Measurements from ENCODE around the gene SERPINE3.

Gene SERPINE3

GRCh38 chr13:51339354-51339753 is at the start of gene SERPINE3:
TSS of gene SERPINE3 (plus strand) at chr13:51339691. CDS start at chr13:51341092, 1,401 bp downstream.
- no peak for DNase-seq (ENCODE audit: low spot score)

GRCh38 chr13:51291341-51291740 is 48.1 kb upstream of the SERPINE3 start:
- no peak for DNase-seq (ENCODE audit: low spot score)

- no peak for DNase-seq (ENCODE audit: low spot score)
Measured at GRCh38 chr13:51292000-51292565, 47.4 kb upstream of the SERPINE3 start.

GRCh38 chr13:51297556-51297955 is 41.9 kb upstream of the SERPINE3 start:
- DNase-seq (ENCODE audit: low spot score): no peak

- no peak for DNase-seq (ENCODE audit: low spot score)
Measured at GRCh38 chr13:51298812-51299211, 40.7 kb upstream of the SERPINE3 start.

- DNase-seq (ENCODE audit: low spot score): no peak
Measured at GRCh38 chr13:51303063-51303552, 36.4 kb upstream of the SERPINE3 start.

GRCh38 chr13:51303882-51304281 is 35.6 kb upstream of the SERPINE3 start:
- DNase-seq (ENCODE audit: low spot score): no peak

GRCh38 chr13:51305271-51305967 is 34.1 kb upstream of the SERPINE3 start:
- DNase-seq (ENCODE audit: low spot score): no peak

GRCh38 chr13:51308781-51309180 is 30.7 kb upstream of the SERPINE3 start:
- DNase-seq (ENCODE audit: low spot score): no peak

GRCh38 chr13:51311231-51311630 is 28.3 kb upstream of the SERPINE3 start:
- DNase-seq (ENCODE audit: low spot score): no peak

- no peak for DNase-seq (ENCODE audit: low spot score)
Measured at GRCh38 chr13:51311957-51312520, 27.5 kb upstream of the SERPINE3 start.

GRCh38 chr13:51313619-51314018 is 25.9 kb upstream of the SERPINE3 start:
- no peak for DNase-seq (ENCODE audit: low spot score)

GRCh38 chr13:51317262-51317661 is 22.2 kb upstream of the SERPINE3 start:
- DNase-seq (ENCODE audit: low spot score): no peak

- no peak for DNase-seq (ENCODE audit: low spot score)
Measured at GRCh38 chr13:51318015-51318414, 21.5 kb upstream of the SERPINE3 start.

GRCh38 chr13:51318876-51319275 is 20.6 kb upstream of the SERPINE3 start:
- DNase-seq (ENCODE audit: low spot score): no peak

GRCh38 chr13:51321836-51322235 is 17.7 kb upstream of the SERPINE3 start:
- DNase-seq (ENCODE audit: low spot score): no peak

GRCh38 chr13:51322826-51323225 is 16.7 kb upstream of the SERPINE3 start:
- no peak for DNase-seq (ENCODE audit: low spot score)

GRCh38 chr13:51323824-51324511 is 15.5 kb upstream of the SERPINE3 start:
- DNase-seq (ENCODE audit: low spot score): no peak

- no peak for DNase-seq (ENCODE audit: low spot score)
Measured at GRCh38 chr13:51324714-51325420, 14.6 kb upstream of the SERPINE3 start.

GRCh38 chr13:51325837-51326236 is 13.7 kb upstream of the SERPINE3 start:
- no peak for DNase-seq (ENCODE audit: low spot score)

- no peak for DNase-seq (ENCODE audit: low spot score)
Measured at GRCh38 chr13:51326777-51327176, 12.7 kb upstream of the SERPINE3 start.

- DNase-seq (ENCODE audit: low spot score): no peak
Measured at GRCh38 chr13:51327961-51328360, 11.5 kb upstream of the SERPINE3 start.

Measured in hematopoietic multipotent progenitor cell treated with erythropoietin and hydrocortisone succinate and interleukin-3 and kit ligand, for 17 days (in vitro differentiated cells).